Upper lobe of left lung (tissue), 6 donors: Measurements from ENCODE around the gene ERI3. TPM values are rescaled to one million over a fixed set of nuclear protein-coding genes. Genes with fewer than 3 reads are reported as not detected.

Source experiments
- ATAC-seq, 2 donors: fragments of 200-7000 bp; cut with Tn5 transposase; one replicate each; pipeline ENCODE4 v1.9.1; 2022; ENCODE audit warnings: mild to moderate bottlenecking in 2 of 2, moderate library complexity in 2 of 2; ENCODE audit not compliant: low FRiP score in 2 of 2
- DNase-seq, 2 donors: peaks; one replicate each; pipeline ENCODE4 v3.0.0-alpha.2; 2019 to 2020
- H3K27ac ChIP-seq, 4 donors: fragments of 200-600 bp; sonication (generic); one replicate each; pipeline ENCODE4 v1.5.1; 2016 to 2019
- H3K27me3 ChIP-seq, 4 donors: fragments of 200-600 bp; sonication (generic); one replicate each; pipeline ENCODE4 v1.5.1; 2017 to 2019
- H3K36me3 ChIP-seq, 4 donors: fragments of 200-600 bp; sonication (generic); one replicate each; pipeline ENCODE4 v1.5.1; 2016 to 2019
- H3K4me1 ChIP-seq, 4 donors: fragments of 200-600 bp; sonication (generic); one replicate each; pipeline ENCODE4 v1.5.1; 2018 to 2019
- H3K4me3 ChIP-seq, 4 donors: fragments of 200-600 bp; sonication (generic); one replicate each; pipeline ENCODE4 v1.5.1; 2017 to 2019; ENCODE audit warnings: mild to moderate bottlenecking in 2 of 4, moderate library complexity in 1 of 4
- H3K9me3 ChIP-seq, 4 donors: fragments of 200-600 bp; sonication (generic); one replicate each; pipeline ENCODE4 v1.5.1; 2018 to 2019
- EP300 ChIP-seq, 4 donors: sonication (generic); formaldehyde crosslinking; IDR thresholded peaks; one replicate each; pipeline ENCODE4 v1.5.1; 2017; ENCODE audit warnings: antibody characterized with exemption in 4 of 4, control low read depth in 2 of 4
- POLR2A ChIP-seq, 4 donors: fragments of 450-650 bp; IDR thresholded peaks; one replicate each; pipeline ENCODE4 v1.5.1; 2016 to 2017; ENCODE audit warnings: antibody characterized with exemption in 4 of 4, mild to moderate bottlenecking in 2 of 4
- POLR2AphosphoS5 ChIP-seq, 2 donors: sonication (generic); formaldehyde crosslinking; IDR thresholded peaks; one replicate each; pipeline ENCODE4 v1.5.1; 2017; ENCODE audit warnings: antibody characterized with exemption in 2 of 2
- WGBS, 2 donors: methylation state at CpG; one replicate each; pipeline ENCODE4 v1.1.5; 2017 to 2018; 5-methylcytosine and 5-hydroxymethylcytosine counted together
- total RNA-seq, 6 donors: library from RNA; depleted of rRNA in 4 of 6; stranded (reverse); fragments of >200 nt in 4 of 6; gene quantifications; one replicate each; pipeline versions ENCODE4 v1.1.0 to v1.2.1, GENCODE V29; 2016 to 2021
- TF ChIP-seq, protein P1 (sequence below), 6 experiments: fragments of 450-650 bp in 4 of 6; fragments of 200-600 bp in 2 of 6; sonication (generic) in 2 of 6; IDR thresholded peaks; one replicate each; pipeline ENCODE4 v1.5.1; 2016 to 2019; ENCODE audit warnings: antibody characterized with exemption in 6 of 6
- donor health status: DM: no; HTN: no; CAD: no; lungs with moderate emphysema.
- donor health status: DM: no; HTN: yes; CAD: no; lungs with severe emphysema.

Gene ERI3
- total RNA-seq, 6 donors from 2014 or later = 27.0 to 43.7 (median 39.3) TPM

DNA sequence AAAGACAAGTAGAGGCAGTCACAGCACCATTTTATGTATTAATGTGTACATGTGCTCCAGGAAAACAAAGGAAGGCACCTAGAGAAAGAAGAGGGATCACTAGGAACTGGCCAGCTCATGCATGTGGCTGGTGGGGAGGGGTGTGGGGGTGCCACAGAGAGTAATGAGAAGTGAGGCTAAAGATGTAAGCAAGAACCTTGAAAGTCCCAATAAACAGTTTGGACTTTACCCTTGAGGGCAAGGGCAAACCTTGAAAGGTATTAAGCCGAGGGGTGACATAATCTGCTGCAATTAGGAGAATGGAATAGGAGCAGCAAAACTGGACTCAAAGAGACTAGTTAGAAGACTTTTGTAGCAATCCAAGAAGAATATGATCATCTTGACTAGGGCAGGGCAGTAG, 51.5 kb downstream of the ERI3 start:
- H3K36me3 ChIP-seq = peaks cover 6 to 71% (median 46%) of the 10 kb centered on the region in 4 donors

GRCh38 chr1:44302541-44302940, 52.5 kb downstream of the ERI3 start:
- 78 to 92% methylated on average over 6 of the region's 6 CpGs for WGBS, 2 donors

More for the DNA sequence above, 51.5 kb downstream of the ERI3 start:
- ATAC-seq = no peak
- TF ChIP-seq POLR2AphosphoS5 (IDR thresholded peaks at IDR 0.05) = no peak
- TF ChIP-seq, protein P1, sequence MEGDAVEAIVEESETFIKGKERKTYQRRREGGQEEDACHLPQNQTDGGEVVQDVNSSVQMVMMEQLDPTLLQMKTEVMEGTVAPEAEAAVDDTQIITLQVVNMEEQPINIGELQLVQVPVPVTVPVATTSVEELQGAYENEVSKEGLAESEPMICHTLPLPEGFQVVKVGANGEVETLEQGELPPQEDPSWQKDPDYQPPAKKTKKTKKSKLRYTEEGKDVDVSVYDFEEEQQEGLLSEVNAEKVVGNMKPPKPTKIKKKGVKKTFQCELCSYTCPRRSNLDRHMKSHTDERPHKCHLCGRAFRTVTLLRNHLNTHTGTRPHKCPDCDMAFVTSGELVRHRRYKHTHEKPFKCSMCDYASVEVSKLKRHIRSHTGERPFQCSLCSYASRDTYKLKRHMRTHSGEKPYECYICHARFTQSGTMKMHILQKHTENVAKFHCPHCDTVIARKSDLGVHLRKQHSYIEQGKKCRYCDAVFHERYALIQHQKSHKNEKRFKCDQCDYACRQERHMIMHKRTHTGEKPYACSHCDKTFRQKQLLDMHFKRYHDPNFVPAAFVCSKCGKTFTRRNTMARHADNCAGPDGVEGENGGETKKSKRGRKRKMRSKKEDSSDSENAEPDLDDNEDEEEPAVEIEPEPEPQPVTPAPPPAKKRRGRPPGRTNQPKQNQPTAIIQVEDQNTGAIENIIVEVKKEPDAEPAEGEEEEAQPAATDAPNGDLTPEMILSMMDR (IDR thresholded peaks at IDR 0.05) = no peak
- no peak for TF ChIP-seq EP300 (IDR thresholded peaks at IDR 0.05)
- no peak for TF ChIP-seq POLR2A (IDR thresholded peaks at IDR 0.05)
- Histone ChIP-seq H3K9me3 (no peaks in the 10 kb centered on the region), H3K27ac (no peak overlapping the region), H3K4me3 (no peak overlapping the region), H3K4me1 (no peaks in the 10 kb centered on the region), H3K27me3 (no peaks in the 10 kb centered on the region)
- no peak for DNase-seq
- WGBS, 2 donors = 97 to 100% methylated on average over 1 of the region's 1 CpG

GRCh38 chr1:44301442-44301841, 53.6 kb downstream of the ERI3 start:
- Histone ChIP-seq H3K4me3 (no peak overlapping the region), H3K9me3 (no peaks in the 10 kb centered on the region), H3K27me3 (no peaks in the 10 kb centered on the region), H3K36me3 (peaks cover 3 to 70% (median 40%) of the 10 kb centered on the region in 4 donors), H3K4me1 (no peaks in the 10 kb centered on the region), H3K27ac (no peak overlapping the region)
- ATAC-seq (no peak), DNase-seq (no peak)
- 87 to 97% methylated on average over 5 of the region's 5 CpGs for WGBS, 2 donors
- TF ChIP-seq EP300 (IDR thresholded peaks at IDR 0.05) (no peak), POLR2AphosphoS5 (IDR thresholded peaks at IDR 0.05) (no peak), POLR2A (IDR thresholded peaks at IDR 0.05) (no peak)
- TF ChIP-seq, protein P1 (IDR thresholded peaks at IDR 0.05) = no peak

More at GRCh38 chr1:44302541-44302940, 52.5 kb downstream of the ERI3 start:
- Histone ChIP-seq H3K9me3 (no peaks in the 10 kb centered on the region), H3K27ac (no peak overlapping the region), H3K4me1 (no peaks in the 10 kb centered on the region), H3K36me3 (peaks cover 4 to 71% (median 44%) of the 10 kb centered on the region in 4 donors), H3K4me3 (no peak overlapping the region), H3K27me3 (no peaks in the 10 kb centered on the region)
- ATAC-seq (no peak), DNase-seq (no peak)
- TF ChIP-seq, protein P1 (IDR thresholded peaks at IDR 0.05) = no peak
- no peak for TF ChIP-seq POLR2AphosphoS5 (IDR thresholded peaks at IDR 0.05)

DNA sequence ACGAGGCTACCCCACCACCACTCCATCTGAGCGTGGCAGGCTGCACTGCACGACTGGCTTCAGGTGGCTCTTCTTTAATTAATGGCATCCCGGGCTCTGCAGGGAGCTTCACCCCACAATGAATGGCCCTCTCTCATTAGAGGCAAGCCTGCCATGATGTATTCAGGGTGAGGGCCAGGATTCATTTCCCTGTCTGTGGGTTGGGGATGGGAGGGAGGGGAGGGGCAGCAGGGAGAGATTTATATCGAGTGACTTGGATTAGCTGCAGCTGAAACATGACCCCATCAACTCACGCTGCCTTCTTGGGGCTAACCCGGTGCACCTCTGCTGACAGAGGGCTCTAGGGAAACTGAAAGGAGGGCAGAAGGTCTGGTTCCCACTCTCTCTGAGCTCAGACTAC, 54.2 kb downstream of the ERI3 start:
- Histone ChIP-seq H3K27ac (no peak overlapping the region), H3K27me3 (no peaks in the 10 kb centered on the region), H3K4me1 (no peaks in the 10 kb centered on the region), H3K36me3 (peaks cover 5 to 69% (median 39%) of the 10 kb centered on the region in 4 donors), H3K4me3 (no peak overlapping the region), H3K9me3 (no peaks in the 10 kb centered on the region)
- WGBS, 2 donors = 61 to 78% methylated on average over 3 to 7 of the region's 7 CpGs
- DNase-seq (no peak), ATAC-seq (no peak)
- TF ChIP-seq POLR2AphosphoS5 (IDR thresholded peaks at IDR 0.05) = no peak
- TF ChIP-seq POLR2A (IDR thresholded peaks at IDR 0.05) = no peak

- DNase-seq = no peak
- 97 to 98% methylated on average over 2 of the region's 2 CpGs for WGBS, 2 donors
- no peaks in the 10 kb centered on the region for H3K27me3 ChIP-seq
- no peak for ATAC-seq
- no peak overlapping the region for H3K4me3 ChIP-seq
- H3K4me1 ChIP-seq = no peaks in the 10 kb centered on the region
- H3K36me3 ChIP-seq = peaks cover 3 to 58% (median 26%) of the 10 kb centered on the region in 4 donors
- H3K27ac ChIP-seq = no peak overlapping the region
- no peak for TF ChIP-seq POLR2AphosphoS5 (IDR thresholded peaks at IDR 0.05)
- TF ChIP-seq EP300 (IDR thresholded peaks at IDR 0.05) = no peak
- no peak for TF ChIP-seq POLR2A (IDR thresholded peaks at IDR 0.05)
- TF ChIP-seq, protein P1 (IDR thresholded peaks at IDR 0.05) = no peak
- no peaks in the 10 kb centered on the region for H3K9me3 ChIP-seq
Observed at GRCh38 chr1:44297695-44298400, 57.2 kb downstream of the ERI3 start.
